Central memory CD8-positive, alpha-beta T cell (primary cell): ENCODE data around the gene EID2B.

Experiments used
- ATAC-seq: fragments of 150-1000 bp; cut with Tn5 transposase; replicated peaks from 2 replicates; pipeline ENCODE4 v1.10.0; 2022; ENCODE audit warnings: mild to moderate bottlenecking, moderate FRiP score, moderate number of reproducible peaks; ENCODE audit not compliant: poor library complexity, severe bottlenecking; ENCODE audit errors: extremely low read depth
- DNase-seq, 2 donors: peaks; one replicate each; pipeline ENCODE4 v3.0.0; 2021; ENCODE audit warnings: low spot score in 2 of 2
- H3K27ac Mint-ChIP-seq: one replicate; pipeline ENCODE4 v1.8.0; 2022; ENCODE audit warnings: low read depth, mild to moderate bottlenecking, moderate library complexity, mixed read lengths
- H3K27me3 Mint-ChIP-seq: one replicate; pipeline ENCODE4 v1.8.0; 2022; ENCODE audit warnings: mixed read lengths
- H3K36me3 Mint-ChIP-seq: one replicate; pipeline ENCODE4 v1.8.0; 2022; ENCODE audit warnings: mild to moderate bottlenecking, moderate library complexity, mixed read lengths; ENCODE audit not compliant: insufficient read depth
- H3K4me1 Mint-ChIP-seq: one replicate; pipeline ENCODE4 v1.8.0; 2022; ENCODE audit warnings: mixed read lengths
- H3K4me3 Mint-ChIP-seq: one replicate; pipeline ENCODE4 v1.8.0; 2022; ENCODE audit warnings: mild to moderate bottlenecking, moderate library complexity, mixed read lengths
- H3K9me3 Mint-ChIP-seq: one replicate; pipeline ENCODE4 v1.8.0; 2022; ENCODE audit warnings: mixed read lengths

The EID2B gene

GRCh38 chr19:39492225-39492624 lies 40.4 kb downstream of the EID2B start:
- H3K27ac Mint-ChIP-seq: no peak overlapping the region
- no peak overlapping the region for H3K4me3 Mint-ChIP-seq
- ATAC-seq (no peak), DNase-seq (no peak)
- H3K4me1 Mint-ChIP-seq: no peaks in the 10 kb centered on the region
- H3K27me3 Mint-ChIP-seq: peaks cover 16% of the 10 kb centered on the region
- peaks cover 29% of the 10 kb centered on the region for H3K36me3 Mint-ChIP-seq
- no peaks in the 10 kb centered on the region for H3K9me3 Mint-ChIP-seq

GRCh38 chr19:39489756-39490155 lies 42.9 kb downstream of the EID2B start:
- Mint-ChIP-seq H3K4me3 (no peak overlapping the region), H3K36me3 (peaks cover 35% of the 10 kb centered on the region), H3K4me1 (peaks cover 7% of the 10 kb centered on the region), H3K9me3 (no peaks in the 10 kb centered on the region), H3K27ac (no peak overlapping the region), H3K27me3 (no peaks in the 10 kb centered on the region)
- DNase-seq (no peak), ATAC-seq (no peak)

- peaks cover 33% of the 10 kb centered on the region for H3K4me1 Mint-ChIP-seq
These were observed 49.5 kb downstream of the EID2B start for GRCh38 chr19:39483141-39483540.

GRCh38 chr19:39481676-39482075 lies 51.0 kb downstream of the EID2B start:
- DNase-seq: no peak
- Mint-ChIP-seq H3K27me3 (no peaks in the 10 kb centered on the region), H3K9me3 (no peaks in the 10 kb centered on the region), H3K4me3 (peak overlapping the region; percentile 87), H3K27ac (peak overlapping the region; percentile 93), H3K4me1 (peaks cover 30% of the 10 kb centered on the region), H3K36me3 (peaks cover 15% of the 10 kb centered on the region)
- ATAC-seq: no peak

More at GRCh38 chr19:39483141-39483540, 49.5 kb downstream of the EID2B start:
- H3K36me3 Mint-ChIP-seq: peaks cover 20% of the 10 kb centered on the region
- no peaks in the 10 kb centered on the region for H3K27me3 Mint-ChIP-seq
- H3K27ac Mint-ChIP-seq: peak overlapping the region; percentile 57
- no peaks in the 10 kb centered on the region for H3K9me3 Mint-ChIP-seq
- ATAC-seq: no peak
- DNase-seq: no peak
- H3K4me3 Mint-ChIP-seq: peak overlapping the region; percentile 33

GRCh38 chr19:39481229-39481545 lies 51.5 kb downstream of the EID2B start:
- Mint-ChIP-seq H3K27me3 (no peaks in the 10 kb centered on the region), H3K4me1 (peaks cover 26% of the 10 kb centered on the region), H3K27ac (peak overlapping the region; percentile 93), H3K9me3 (no peaks in the 10 kb centered on the region), H3K4me3 (peak overlapping the region; percentile 87), H3K36me3 (peaks cover 18% of the 10 kb centered on the region)
- ATAC-seq (peak; percentile 18), DNase-seq (no peak)
